Measurements from ENCODE around the gene CAVIN1.
"Not testable (repeated sequence)": the region's sequence is repeated elsewhere in the genome, so short reads cannot be mapped to it uniquely, and the experiment has no call there.

CAVIN1 gene

DNA sequence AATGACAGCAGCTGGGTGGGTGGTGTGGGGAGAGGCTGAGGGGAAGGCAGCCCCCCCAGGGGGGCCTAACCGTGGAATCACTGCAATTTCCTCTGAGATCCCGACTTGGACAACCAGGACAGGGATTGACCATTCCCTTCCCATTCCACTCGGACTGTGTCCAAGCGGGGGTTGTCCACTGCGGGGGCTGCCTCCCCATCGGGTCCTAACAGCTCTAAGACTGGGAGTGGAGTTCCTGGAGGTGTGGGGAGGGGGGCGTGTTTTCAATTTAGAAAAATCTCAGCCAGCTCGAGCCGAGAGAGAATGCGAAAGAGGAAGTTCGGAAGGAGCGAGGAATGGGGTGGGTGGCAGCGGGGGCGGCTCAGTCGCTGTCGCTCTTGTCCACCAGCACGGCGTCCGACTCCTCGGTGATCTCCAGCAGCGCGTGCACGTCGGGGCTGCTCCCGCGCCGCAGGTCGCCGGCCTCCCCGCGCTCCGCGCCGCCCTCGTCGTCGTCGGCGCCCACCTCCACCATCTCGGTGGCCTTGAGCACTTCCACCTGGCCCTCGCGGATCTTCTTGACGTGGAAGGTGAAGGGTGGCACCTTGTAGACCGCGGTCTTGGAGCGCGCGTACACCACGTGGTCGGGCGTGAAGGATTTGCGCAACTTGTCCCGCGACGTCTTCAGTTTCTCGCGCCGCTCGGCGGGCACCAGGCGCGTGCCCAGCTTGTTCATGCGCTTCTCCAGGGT, 18.6 kb downstream of the CAVIN1 start:
- peaks cover 34% of the 10 kb centered on the region for H3K4me1 Mint-ChIP-seq
- TF ChIP-seq, protein P1, sequence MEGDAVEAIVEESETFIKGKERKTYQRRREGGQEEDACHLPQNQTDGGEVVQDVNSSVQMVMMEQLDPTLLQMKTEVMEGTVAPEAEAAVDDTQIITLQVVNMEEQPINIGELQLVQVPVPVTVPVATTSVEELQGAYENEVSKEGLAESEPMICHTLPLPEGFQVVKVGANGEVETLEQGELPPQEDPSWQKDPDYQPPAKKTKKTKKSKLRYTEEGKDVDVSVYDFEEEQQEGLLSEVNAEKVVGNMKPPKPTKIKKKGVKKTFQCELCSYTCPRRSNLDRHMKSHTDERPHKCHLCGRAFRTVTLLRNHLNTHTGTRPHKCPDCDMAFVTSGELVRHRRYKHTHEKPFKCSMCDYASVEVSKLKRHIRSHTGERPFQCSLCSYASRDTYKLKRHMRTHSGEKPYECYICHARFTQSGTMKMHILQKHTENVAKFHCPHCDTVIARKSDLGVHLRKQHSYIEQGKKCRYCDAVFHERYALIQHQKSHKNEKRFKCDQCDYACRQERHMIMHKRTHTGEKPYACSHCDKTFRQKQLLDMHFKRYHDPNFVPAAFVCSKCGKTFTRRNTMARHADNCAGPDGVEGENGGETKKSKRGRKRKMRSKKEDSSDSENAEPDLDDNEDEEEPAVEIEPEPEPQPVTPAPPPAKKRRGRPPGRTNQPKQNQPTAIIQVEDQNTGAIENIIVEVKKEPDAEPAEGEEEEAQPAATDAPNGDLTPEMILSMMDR (IDR thresholded peaks at IDR 0.05): no peak
- H3K9me3 Mint-ChIP-seq: no peaks in the 10 kb centered on the region
- no peak for DNase-seq
- H3K4me3 Mint-ChIP-seq: no peak overlapping the region
- peaks cover 16% of the 10 kb centered on the region for H3K27me3 Mint-ChIP-seq (ENCODE audit: low read depth, poor library complexity)
- H3K27ac Mint-ChIP-seq: no peak overlapping the region
- no peaks in the 10 kb centered on the region for H3K36me3 Mint-ChIP-seq (ENCODE audit: low read depth)

DNA sequence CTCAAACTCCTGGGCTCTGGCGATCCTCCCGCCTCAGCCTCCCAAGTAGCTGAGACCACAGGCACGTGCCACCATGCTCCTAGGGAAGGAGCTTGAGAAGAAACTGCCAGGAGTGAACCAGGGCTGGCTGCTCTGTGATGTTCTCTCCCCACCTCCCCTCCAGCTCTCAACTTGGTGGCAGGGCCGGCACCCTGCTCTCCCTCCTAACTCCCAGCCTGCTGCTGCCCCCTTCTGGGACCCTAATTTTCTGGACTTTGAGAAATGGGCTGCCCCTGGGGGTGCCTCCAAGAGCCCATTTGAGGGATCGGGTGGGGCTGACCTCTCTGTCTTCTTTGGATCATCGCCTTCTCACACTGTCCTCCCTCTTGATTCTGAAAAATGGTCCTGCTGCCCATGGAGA, 19.9 kb downstream of the CAVIN1 start:
- Mint-ChIP-seq H3K36me3 (ENCODE audit: low read depth) (no peaks in the 10 kb centered on the region), H3K27ac (no peak overlapping the region), H3K9me3 (no peaks in the 10 kb centered on the region), H3K4me3 (no peak overlapping the region), H3K4me1 (peaks cover 33% of the 10 kb centered on the region), H3K27me3 (ENCODE audit: low read depth, poor library complexity) (peaks cover 16% of the 10 kb centered on the region)
- peak; percentile 35 for DNase-seq
- TF ChIP-seq, protein P1 (IDR thresholded peaks at IDR 0.05): peak; percentile 13

DNA sequence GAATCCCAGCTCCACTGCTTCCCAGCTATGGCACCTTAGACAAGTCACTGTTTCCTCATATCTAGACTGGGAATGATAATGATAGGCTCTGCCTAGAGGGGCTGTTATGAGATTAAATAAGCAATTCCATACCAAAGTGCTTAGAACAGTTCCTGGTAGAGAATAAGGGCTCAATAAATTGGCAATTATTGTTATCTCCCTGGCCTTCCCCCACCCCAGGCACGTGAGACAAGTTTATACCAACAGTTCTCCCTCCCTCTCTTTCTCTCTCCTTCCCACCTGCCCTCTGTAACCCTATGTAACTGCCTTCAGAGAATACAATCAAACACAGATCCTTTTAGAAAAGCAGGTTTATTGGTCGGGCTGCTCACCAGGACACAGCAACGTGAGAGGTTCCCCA, 20.9 kb downstream of the CAVIN1 start:
- TF ChIP-seq, protein P1 (IDR thresholded peaks at IDR 0.05): no peak
- Mint-ChIP-seq H3K27me3 (ENCODE audit: low read depth, poor library complexity) (peaks cover 17% of the 10 kb centered on the region), H3K4me3 (no peak overlapping the region), H3K27ac (no peak overlapping the region), H3K9me3 (no peaks in the 10 kb centered on the region), H3K4me1 (peaks cover 23% of the 10 kb centered on the region), H3K36me3 (ENCODE audit: low read depth) (no peaks in the 10 kb centered on the region)
- DNase-seq: no peak

DNA sequence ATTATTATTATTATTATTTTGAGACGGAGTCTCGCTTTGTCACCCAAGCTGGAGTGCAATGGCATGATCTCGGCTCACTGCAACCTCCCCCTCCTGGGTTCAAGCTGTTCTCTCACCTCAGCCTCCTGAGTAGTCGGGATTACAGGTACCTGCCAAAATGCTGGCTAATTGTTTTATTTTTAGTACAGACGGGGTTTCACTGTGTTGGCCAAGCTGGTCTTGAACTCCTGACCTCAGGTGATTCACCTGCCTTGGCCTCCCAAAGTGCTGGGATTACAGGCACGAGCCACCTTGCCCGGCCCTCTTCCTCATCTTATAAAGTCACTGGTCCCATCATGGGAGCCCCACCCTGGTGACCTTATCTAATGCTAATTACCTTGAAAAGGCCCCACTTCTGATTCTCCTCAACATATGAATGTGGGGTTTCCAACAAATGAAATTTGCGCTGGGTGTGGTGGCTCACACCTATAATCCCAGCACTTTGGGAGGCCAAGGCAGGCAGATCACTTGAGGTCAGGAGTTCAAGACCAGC, 22.1 kb downstream of the CAVIN1 start:
- H3K27me3 Mint-ChIP-seq (ENCODE audit: low read depth, poor library complexity): peaks cover 18% of the 10 kb centered on the region
- peaks cover 16% of the 10 kb centered on the region for H3K4me1 Mint-ChIP-seq

DNA sequence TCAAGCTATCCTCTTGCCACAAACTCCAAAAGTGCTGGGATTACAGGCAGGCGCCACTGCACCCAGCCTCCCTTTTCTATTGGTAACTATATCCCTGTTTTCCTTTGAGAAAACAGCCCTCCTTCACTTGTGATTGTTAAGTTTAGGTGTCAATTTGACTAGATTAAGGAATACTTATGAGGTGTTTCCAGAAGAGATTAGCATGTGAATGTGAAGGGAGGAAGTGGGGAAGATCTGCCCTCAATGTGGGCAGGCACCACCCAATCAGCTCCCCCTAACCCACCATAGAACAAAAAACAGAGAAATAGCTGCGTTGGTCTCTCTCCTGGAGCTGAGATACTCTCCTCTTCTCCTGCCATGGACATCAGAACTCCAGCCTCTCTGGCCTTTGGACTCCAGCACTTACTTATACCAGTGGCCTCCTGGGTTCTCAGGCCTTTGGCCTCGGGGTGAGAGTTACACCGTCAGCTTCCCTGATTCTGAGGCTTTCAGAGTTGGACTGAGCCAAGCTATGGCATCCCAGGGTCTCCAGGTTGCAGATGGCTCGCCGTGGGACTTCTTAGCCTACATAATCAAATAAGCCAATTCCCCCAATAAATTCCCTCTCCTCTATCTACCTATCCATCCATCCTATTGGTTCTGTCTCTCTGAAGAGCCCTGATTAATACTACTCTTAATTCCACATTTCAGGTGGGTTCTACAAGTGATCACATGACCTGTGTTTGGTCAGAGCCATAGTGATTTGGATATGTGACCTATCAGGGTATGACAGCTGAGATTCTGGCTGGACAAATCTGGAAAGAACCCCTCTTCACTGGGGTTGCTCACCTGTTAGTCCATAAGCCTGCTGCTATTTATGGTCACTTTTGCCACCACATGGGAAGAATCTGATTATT, 22.9 kb downstream of the CAVIN1 start:
- H3K36me3 Mint-ChIP-seq (ENCODE audit: low read depth): no peaks in the 10 kb centered on the region
- H3K27me3 Mint-ChIP-seq (ENCODE audit: low read depth, poor library complexity): peaks cover 18% of the 10 kb centered on the region
- no peak for DNase-seq
- no peak overlapping the region for H3K4me3 Mint-ChIP-seq
- H3K9me3 Mint-ChIP-seq: no peaks in the 10 kb centered on the region
- H3K4me1 Mint-ChIP-seq: peaks cover 16% of the 10 kb centered on the region
- TF ChIP-seq, protein P1 (IDR thresholded peaks at IDR 0.05): no peak
- H3K27ac Mint-ChIP-seq: no peak overlapping the region

More for the DNA sequence above, 22.1 kb downstream of the CAVIN1 start:
- H3K9me3 Mint-ChIP-seq; H3K36me3 Mint-ChIP-seq (ENCODE audit: low read depth); H3K27ac Mint-ChIP-seq; DNase-seq; H3K4me3 Mint-ChIP-seq: not testable (repeated sequence)

DNA sequence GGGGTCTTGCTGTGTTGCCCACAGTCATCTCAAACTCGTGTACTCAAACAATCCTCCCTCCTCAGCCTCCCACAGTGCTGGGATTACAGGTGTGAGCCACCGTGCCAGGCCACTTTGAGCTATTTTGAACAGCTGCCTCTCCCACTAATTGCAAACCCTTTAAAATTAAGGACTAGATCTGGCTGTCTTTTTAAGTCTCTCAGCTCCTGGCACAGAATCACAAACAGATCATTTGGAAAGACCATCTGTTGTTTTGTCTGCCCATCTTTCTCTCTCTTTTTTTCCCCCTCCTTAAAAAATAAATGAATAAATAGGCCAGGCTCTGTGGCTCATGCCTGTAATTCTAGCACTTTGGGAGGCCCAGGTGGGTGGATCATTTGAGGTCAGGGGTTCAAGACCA, 23.9 kb downstream of the CAVIN1 start:
- H3K27ac Mint-ChIP-seq: no peak overlapping the region
- no peaks in the 10 kb centered on the region for H3K36me3 Mint-ChIP-seq (ENCODE audit: low read depth)
- peaks cover 5% of the 10 kb centered on the region for H3K9me3 Mint-ChIP-seq
- no peak overlapping the region for H3K4me3 Mint-ChIP-seq
- TF ChIP-seq, protein P1 (IDR thresholded peaks at IDR 0.05): no peak
- H3K4me1 Mint-ChIP-seq: peaks cover 16% of the 10 kb centered on the region
- H3K27me3 Mint-ChIP-seq (ENCODE audit: low read depth, poor library complexity): peaks cover 23% of the 10 kb centered on the region
- DNase-seq: no peak

DNA sequence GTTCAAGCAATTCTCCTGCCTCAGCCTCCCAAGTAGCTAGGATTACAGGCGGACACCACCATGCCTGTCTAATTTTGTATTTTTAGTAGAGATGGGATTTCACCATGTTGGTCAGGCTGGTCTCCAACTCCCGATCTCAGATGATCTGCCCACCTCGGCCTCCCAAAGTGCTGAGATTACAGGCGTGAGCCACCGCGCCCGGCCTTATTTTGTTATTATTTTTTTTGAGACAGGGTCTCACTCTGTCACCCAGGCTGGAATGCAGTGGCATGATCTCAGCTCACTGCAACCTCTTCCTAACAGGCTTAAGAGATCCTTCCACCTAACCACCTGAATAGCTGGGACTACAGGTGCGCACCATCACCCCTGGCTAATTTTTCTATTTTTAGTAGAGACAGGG, 27.5 kb downstream of the CAVIN1 start:
- not testable (repeated sequence) for H3K36me3 Mint-ChIP-seq (ENCODE audit: low read depth); H3K27ac Mint-ChIP-seq; H3K4me1 Mint-ChIP-seq; DNase-seq; H3K4me3 Mint-ChIP-seq; H3K9me3 Mint-ChIP-seq
- H3K27me3 Mint-ChIP-seq (ENCODE audit: low read depth, poor library complexity): peaks cover 18% of the 10 kb centered on the region

All from nephron progenitor cell (in vitro differentiated cells).